Hippocampal formation (tissue), 2 donors: ENCODE measurements around the gene IFNA13.

Source experiments
- DNase-seq, 2 donors: peaks; one replicate each; lab custom pipeline; 2025; lab: John Stamatoyannopoulos, UW

Gene IFNA13

GRCh38 chr9:21357479-21358460, 10.1 kb downstream of the IFNA13 start:
- no peak for DNase-seq

DNA sequence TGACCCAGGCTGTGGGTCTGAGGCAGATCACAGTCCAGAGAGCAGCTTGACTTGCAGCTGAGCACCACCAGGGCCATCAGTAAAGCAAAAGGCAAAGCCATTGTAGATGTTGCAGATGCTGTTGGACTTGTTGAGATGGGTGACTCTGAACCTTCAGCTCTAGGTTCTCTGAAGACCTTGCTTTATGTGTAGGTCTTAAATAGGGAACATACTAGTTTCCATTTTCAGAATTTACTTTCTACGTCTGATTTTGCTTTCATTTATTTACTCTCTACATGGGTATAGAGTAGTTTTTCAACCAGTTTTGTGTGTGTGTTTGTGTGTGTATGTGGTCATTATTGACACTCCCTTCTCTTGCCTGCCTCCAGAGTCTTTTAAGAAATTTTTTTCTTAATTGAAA, 17.1 kb downstream of the IFNA13 start, which contains the start of gene IFNA6:
Gene IFNA6 (minus strand): TSS at position 101 of the 400 bp plus-strand sequence. CDS start 0 bp downstream, at position 101.
- no peak for DNase-seq

DNA sequence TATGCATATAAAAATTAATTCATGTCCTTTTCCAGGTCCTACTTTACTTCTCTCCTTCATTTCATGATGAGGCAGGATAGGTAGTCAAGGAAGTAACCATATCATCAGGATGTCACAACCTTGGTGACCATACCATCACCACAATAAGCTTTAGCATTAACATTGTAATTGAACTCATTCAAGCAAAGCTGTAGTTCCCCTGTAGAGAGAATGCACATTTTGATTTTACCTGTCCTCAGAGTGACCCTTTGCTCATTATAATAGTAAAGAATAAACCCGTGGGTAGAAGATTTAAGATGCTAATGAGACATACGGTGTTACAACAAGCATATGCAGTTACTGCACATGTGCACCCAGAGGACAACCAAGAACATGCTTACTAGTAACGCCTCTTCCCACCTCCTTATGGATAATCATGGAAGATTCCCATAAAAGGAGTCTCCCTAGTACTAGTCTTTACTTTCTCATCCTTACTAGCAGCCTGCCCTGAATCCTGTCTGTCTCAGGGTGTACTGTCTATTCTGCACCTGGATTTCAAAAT, 19.4 kb downstream of the IFNA13 start:
- no peak for DNase-seq

DNA sequence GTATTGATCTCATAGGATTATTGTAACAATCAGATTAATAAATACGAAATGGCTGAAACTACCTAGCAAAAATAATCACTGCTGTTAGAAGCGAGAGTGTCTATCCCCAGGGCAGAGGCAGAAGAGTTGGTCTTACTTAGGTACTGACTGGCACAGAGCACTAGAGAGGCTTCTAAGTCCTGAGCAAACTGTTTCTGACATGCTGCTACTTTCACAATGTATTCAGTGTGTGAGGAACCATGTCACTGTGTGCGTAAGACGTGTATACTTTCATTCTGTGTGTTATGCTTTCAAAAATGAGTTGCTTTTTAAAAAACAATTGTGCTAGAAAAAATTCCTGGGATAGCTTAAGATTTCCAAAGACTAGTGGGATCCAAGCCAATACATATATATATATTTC, 27.1 kb downstream of the IFNA13 start:
- DNase-seq, result no peak

DNA sequence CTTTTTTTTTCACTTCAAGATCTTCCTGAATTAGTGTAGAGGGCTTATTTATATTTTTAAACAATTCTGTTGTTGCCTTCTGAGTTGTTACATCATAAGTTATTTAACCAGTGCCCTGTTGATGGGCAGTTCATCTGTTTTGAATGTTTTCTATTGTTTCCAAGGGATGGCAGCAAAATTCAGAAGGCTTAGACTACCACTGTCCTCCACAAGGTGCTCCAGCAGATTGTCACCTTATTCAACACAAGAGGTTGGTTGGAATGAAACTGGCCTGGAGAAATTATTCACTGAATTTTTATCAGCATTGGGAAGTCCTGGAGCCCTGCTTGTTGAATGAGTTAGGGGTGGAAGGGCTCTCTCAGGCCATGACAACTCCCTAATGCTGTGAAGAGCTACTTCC, 31.4 kb downstream of the IFNA13 start:
- no peak for DNase-seq

- DNase-seq, result peak; percentile 92 to 93
These were observed 32.9 kb downstream of the IFNA13 start, which contains the start of gene KLHL9 for GRCh38 chr9:21334701-21335632. KLHL9 (minus strand) TSS chr9:21335404; CDS start chr9:21334859, 545 bp downstream.

GRCh38 chr9:21333226-21333625, 34.6 kb downstream of the IFNA13 start:
- no peak for DNase-seq

DNA sequence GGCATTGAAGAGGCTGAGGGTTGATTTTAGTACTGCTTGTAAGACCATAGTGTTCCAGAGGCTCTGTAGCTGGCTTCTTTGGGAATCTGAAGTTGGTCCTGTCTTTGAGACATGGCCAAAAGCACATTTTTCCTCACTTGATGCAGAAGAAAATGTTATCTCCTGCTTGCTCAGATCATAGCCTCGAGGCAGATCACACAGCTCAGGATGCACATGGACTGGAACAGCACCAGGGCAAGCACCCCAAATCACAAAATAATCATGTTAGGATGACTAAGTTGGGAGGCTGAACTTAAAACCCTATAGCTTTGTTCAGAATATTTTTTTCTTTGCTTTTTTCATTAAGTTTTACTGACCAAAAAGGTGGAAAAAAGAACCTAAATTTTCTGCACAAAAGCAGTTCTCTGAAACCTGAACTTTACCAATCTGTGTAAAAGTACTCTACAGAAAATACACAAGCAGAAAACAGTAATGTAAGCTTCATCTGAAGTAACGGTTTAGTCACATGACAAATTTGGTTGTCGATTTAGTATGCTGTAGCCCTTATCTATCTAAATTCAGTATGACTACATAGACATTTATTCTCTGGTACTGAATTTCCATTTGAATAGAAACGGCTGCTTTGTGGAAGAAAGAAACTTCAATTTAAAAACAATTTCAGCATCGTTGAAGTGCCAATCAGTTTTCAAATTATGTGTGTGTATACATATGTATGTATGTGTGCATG, 36.0 kb downstream of the IFNA13 start:
- DNase-seq, result no peak

DNA sequence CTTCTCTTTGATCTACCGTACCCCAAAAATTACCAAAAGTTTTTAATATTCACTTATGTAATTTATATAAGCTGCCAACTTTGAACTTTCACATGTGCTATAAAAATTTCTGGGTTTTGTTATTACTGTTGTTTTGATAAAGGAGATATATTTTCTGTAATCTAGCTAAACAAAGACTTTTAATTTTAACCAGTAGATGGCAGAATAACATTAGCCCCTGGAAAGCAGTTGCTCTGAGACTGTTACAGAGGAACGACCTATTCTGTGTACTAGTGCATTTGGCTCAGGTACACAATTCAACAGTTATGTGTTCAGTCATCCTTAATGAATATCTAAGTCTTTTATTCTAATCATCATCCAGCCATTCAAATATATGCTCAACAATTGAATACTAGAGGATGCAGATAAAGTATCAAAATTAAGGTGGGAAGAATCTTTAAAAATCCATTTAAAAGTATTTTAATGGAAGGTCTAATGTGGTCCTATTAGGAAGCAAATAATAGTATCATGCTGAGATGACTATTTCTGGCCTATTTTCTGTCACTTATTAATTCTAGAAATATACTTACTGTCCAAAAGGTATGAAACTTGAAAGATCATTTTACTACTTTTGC, 41.2 kb downstream of the IFNA13 start:
- peak in 1 of 2 donors; percentile 79 for DNase-seq

DNA sequence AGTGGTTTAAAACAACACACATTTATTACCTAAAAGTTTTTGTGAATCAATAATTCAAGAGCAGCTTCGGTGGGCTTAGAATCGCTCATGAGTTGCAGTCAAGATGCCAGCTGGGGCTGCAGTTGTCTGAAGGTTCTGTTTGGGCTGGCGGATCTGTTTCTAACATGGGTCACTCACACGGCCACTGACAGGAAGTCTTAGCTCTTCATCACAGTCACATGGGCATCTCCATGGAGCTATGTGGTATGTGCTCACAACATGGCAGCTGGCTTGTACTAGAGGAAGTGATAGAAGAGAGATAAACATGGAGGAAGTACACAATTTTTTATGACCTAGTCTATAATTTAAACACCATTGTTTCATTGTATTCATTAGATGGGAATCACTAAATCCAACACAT, 43.8 kb downstream of the IFNA13 start:
- no peak for DNase-seq

GRCh38 chr9:21322911-21323461, 44.9 kb downstream of the IFNA13 start:
- DNase-seq, result no peak

- DNase-seq, result no peak
These were observed 47.4 kb downstream of the IFNA13 start for GRCh38 chr9:21320465-21320864.

GRCh38 chr9:21317956-21318923, 49.6 kb downstream of the IFNA13 start:
- peak; percentile 8 to 72 for DNase-seq
